Uterus (tissue), 2 donors: ENCODE data around the gene SMOC2.

Experiments
- POLR2A ChIP-seq, 2 donors: fragments of 450-650 bp; IDR thresholded peaks; one replicate each; pipeline ENCODE4 v1.6.1; 2016; ENCODE audit warnings: antibody characterized with exemption in 2 of 2, mild to moderate bottlenecking in 1 of 2, moderate library complexity in 1 of 2
- TF ChIP-seq, protein P1 (sequence below), 4 experiments: fragments of 200-600 bp in 2 of 4; fragments of 450-650 bp in 2 of 4; sonication (generic) in 2 of 4; IDR thresholded peaks; one replicate each; pipeline ENCODE4 v1.5.1; 2016 to 2019; ENCODE audit warnings: antibody characterized with exemption in 4 of 4, mild to moderate bottlenecking in 2 of 4, moderate library complexity in 1 of 4

GRCh38 chr6:168501561-168501960 is 60.6 kb downstream of the SMOC2 start:
- TF ChIP-seq POLR2A (IDR thresholded peaks at IDR 0.05): no peak
- TF ChIP-seq, protein P1, sequence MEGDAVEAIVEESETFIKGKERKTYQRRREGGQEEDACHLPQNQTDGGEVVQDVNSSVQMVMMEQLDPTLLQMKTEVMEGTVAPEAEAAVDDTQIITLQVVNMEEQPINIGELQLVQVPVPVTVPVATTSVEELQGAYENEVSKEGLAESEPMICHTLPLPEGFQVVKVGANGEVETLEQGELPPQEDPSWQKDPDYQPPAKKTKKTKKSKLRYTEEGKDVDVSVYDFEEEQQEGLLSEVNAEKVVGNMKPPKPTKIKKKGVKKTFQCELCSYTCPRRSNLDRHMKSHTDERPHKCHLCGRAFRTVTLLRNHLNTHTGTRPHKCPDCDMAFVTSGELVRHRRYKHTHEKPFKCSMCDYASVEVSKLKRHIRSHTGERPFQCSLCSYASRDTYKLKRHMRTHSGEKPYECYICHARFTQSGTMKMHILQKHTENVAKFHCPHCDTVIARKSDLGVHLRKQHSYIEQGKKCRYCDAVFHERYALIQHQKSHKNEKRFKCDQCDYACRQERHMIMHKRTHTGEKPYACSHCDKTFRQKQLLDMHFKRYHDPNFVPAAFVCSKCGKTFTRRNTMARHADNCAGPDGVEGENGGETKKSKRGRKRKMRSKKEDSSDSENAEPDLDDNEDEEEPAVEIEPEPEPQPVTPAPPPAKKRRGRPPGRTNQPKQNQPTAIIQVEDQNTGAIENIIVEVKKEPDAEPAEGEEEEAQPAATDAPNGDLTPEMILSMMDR (IDR thresholded peaks at IDR 0.05): no peak
